Activated B cell treated with CpG ODN at 0.5 μM for 24 hours (primary cell): ENCODE data around the gene ZNF750. TPM values are rescaled to one million over a fixed set of nuclear protein-coding genes. Genes with fewer than 3 reads are reported as not detected.

Experiments used
- ATAC-seq: fragments of 200-7000 bp; cut with Tn5 transposase; one replicate; pipeline ENCODE4 v1.10.0; 2021; ENCODE audit warnings: low read depth, mild to moderate bottlenecking, moderate library complexity
- CTCF ChIA-PET: fragments of 350-600 bp; sonication (Branson Sonifier 250); formaldehyde crosslinking; loops from one replicate; lab custom pipeline; 2021; ENCODE audit warnings: antibody characterized with exemption; lab: Charles Lee
- POLR2A ChIA-PET: fragments of 350-600 bp; sonication (Branson Sonifier 250); formaldehyde crosslinking; loops from one replicate; lab custom pipeline; 2021; ENCODE audit warnings: antibody characterized with exemption; lab: Charles Lee
- DNase-seq: peaks from one replicate; pipeline ENCODE4 v3.0.0; 2022
- H3K27ac Mint-ChIP-seq: one replicate; pipeline ENCODE4 v1.8.0; 2020; ENCODE audit warnings: mixed read lengths
- H3K27me3 Mint-ChIP-seq: one replicate; pipeline ENCODE4 v1.8.0; 2021; ENCODE audit warnings: mixed read lengths
- H3K36me3 Mint-ChIP-seq: one replicate; pipeline ENCODE4 v1.8.0; 2021; ENCODE audit warnings: low read depth, mixed read lengths
- H3K4me1 Mint-ChIP-seq: one replicate; pipeline ENCODE4 v1.8.0; 2021; ENCODE audit warnings: mixed read lengths
- H3K4me3 Mint-ChIP-seq: one replicate; pipeline ENCODE4 v1.8.0; 2020; ENCODE audit warnings: mild to moderate bottlenecking, mixed read lengths
- H3K9me3 Mint-ChIP-seq: one replicate; pipeline ENCODE4 v1.8.0; 2020; ENCODE audit warnings: mixed read lengths
- CTCF ChIP-seq: fragments of 200-600 bp; IDR thresholded peaks from one replicate; pipeline ENCODE4 v1.8.0; 2022; ENCODE audit warnings: antibody characterized with exemption, mild to moderate bottlenecking
- intact Hi-C: fragments of 100-400 bp; cut with micrococcal nuclease; formaldehyde crosslinking; loops from one replicate; pipeline ENCODE4 v1.15.1; 2024
- total RNA-seq: library from RNA; stranded (reverse); gene quantifications from 2 replicates; pipeline ENCODE4 v1.2.3, GENCODE V29; 2022

ZNF750 gene
- total RNA-seq, 1 donor from 2014 or later = not detected

GRCh38 chr17:82861393-82861775, 21.6 kb upstream of the ZNF750 start:
- intact Hi-C loops = loop anchor here (5.0 kb wide), 1 partner anchor 74 kb away; no protein-coding TSS in a partner anchor
- ChIA-PET POLR2A (interaction anchor here (2.2 to 2.6 kb wide), 2 partner anchors 10 to 43 kb away, joined by 14 to 20 read pairs; no protein-coding TSS in a partner anchor), CTCF (interaction anchor here (1.8 to 2.2 kb wide), 2 partner anchors 10 to 80 kb away, joined by 6 to 9 read pairs; no protein-coding TSS in a partner anchor)
- Mint-ChIP-seq H3K36me3 (peaks cover 2% of the 10 kb centered on the region), H3K9me3 (no peaks in the 10 kb centered on the region), H3K4me1 (peaks cover 69% of the 10 kb centered on the region), H3K27me3 (no peaks in the 10 kb centered on the region), H3K4me3 (no peak overlapping the region), H3K27ac (no peak overlapping the region)
- no peak for TF ChIP-seq CTCF
- no peak for ATAC-seq
- no peak for DNase-seq

GRCh38 chr17:82860606-82861392, 21.0 kb upstream of the ZNF750 start:
- TF ChIP-seq CTCF = no peak
- H3K27me3 Mint-ChIP-seq = no peaks in the 10 kb centered on the region
- H3K9me3 Mint-ChIP-seq = no peaks in the 10 kb centered on the region
- no peak for ATAC-seq
- intact Hi-C loops = loop anchor here (1.0 to 5.0 kb wide), 2 partner anchors 11 to 73 kb away; no protein-coding TSS in a partner anchor
- peak overlapping the region; percentile 71 for H3K4me3 Mint-ChIP-seq
- peaks cover 2% of the 10 kb centered on the region for H3K36me3 Mint-ChIP-seq
- POLR2A ChIA-PET = interaction anchor here (2.2 to 2.6 kb wide), 2 partner anchors 10 to 42 kb away, joined by 14 to 20 read pairs; no protein-coding TSS in a partner anchor
- H3K27ac Mint-ChIP-seq = no peak overlapping the region
- CTCF ChIA-PET = interaction anchor here (1.8 to 2.2 kb wide), 2 partner anchors 10 to 79 kb away, joined by 6 to 9 read pairs; no protein-coding TSS in a partner anchor
- DNase-seq = no peak
- H3K4me1 Mint-ChIP-seq = peaks cover 63% of the 10 kb centered on the region

- POLR2A ChIA-PET = interaction anchor here (0.6 to 2.6 kb wide), 4 partner anchors 11 to 41 kb away, joined by 3 to 20 read pairs (median 10); no protein-coding TSS in a partner anchor
- no peak for TF ChIP-seq CTCF
- DNase-seq (peak; percentile 46), ATAC-seq (peak; percentile 44)
- no peaks in the 10 kb centered on the region for H3K27me3 Mint-ChIP-seq
- peak overlapping the region; percentile 71 for H3K4me3 Mint-ChIP-seq
- H3K9me3 Mint-ChIP-seq = no peaks in the 10 kb centered on the region
- H3K4me1 Mint-ChIP-seq = peaks cover 52% of the 10 kb centered on the region
- H3K27ac Mint-ChIP-seq = peak overlapping the region; percentile 68
- intact Hi-C loops = loop anchor here (1.0 to 5.0 kb wide), 2 partner anchors 12 to 72 kb away; no protein-coding TSS in a partner anchor
- H3K36me3 Mint-ChIP-seq = peaks cover 2% of the 10 kb centered on the region
- CTCF ChIA-PET = interaction anchor here (1.8 to 2.2 kb wide), 2 partner anchors 11 to 78 kb away, joined by 6 to 9 read pairs; no protein-coding TSS in a partner anchor
Measured at GRCh38 chr17:82859431-82860403, 19.9 kb upstream of the ZNF750 start.

DNA sequence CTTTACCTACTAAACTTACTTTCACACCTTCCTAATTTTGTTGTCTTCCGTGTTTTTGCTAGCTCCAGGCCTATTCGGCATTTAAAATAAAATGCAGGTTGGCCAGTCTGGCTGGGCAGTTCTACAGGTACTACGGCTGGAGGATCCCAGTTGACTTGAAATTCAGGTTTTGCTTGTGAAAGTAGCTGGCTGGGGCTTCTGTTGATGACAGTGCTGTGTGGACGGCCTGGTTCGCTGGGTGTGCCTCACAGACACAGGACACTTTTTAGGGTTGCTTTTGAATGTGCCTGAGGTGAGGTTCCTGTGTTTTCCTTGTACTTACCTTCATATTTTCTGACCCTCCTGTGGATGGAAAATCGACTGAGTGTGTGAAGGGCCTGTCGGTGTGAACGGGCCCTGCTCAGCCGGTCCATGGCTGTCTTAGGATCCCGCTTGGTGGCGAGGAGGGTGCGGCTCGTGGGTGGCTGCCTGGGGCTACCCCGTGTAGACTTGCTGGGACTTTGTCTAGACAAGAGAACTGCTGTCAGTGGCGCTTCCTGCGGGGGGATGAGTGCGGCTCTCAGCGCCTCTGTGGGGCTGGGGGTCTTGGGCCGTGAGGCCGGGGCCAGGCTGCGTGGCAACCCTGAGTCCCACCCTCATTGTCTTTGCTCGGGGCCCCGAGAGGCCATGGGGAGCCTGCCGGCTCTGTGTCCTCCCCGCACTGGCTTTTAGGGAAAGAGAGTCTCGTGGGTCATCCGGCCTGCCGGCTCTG, 18.7 kb upstream of the ZNF750 start:
- TF ChIP-seq CTCF = no peak
- peaks cover 41% of the 10 kb centered on the region for H3K4me1 Mint-ChIP-seq
- H3K4me3 Mint-ChIP-seq = no peak overlapping the region
- CTCF ChIA-PET = no interaction called here
- H3K27ac Mint-ChIP-seq = no peak overlapping the region
- POLR2A ChIA-PET = interaction anchor here (0.7 kb wide), 1 partner anchor 13 kb away, joined by 5 read pairs; no protein-coding TSS in a partner anchor
- intact Hi-C loops = no loop called here
- ATAC-seq = no peak
- H3K9me3 Mint-ChIP-seq = no peaks in the 10 kb centered on the region
- no peak for DNase-seq
- peaks cover 8% of the 10 kb centered on the region for H3K36me3 Mint-ChIP-seq
- H3K27me3 Mint-ChIP-seq = no peaks in the 10 kb centered on the region
